LNCaP clone FGC (cell line): ENCODE measurements around the gene RPL29.

Experiments used
- DNase-seq: peaks from one replicate; pipeline ENCODE4 v3.0.0-alpha.2; 2011; ENCODE audit warnings: low read depth
- H3K4me3 ChIP-seq: 2 replicates; pipeline ENCODE4 v1.5.1; 2011; ENCODE audit warnings: mild to moderate bottlenecking, low read depth, low read length, control low read depth
- TF ChIP-seq, protein P1 (sequence below): IDR thresholded peaks from 2 replicates; pipeline ENCODE4 v1.5.1; 2012; ENCODE audit warnings: mild to moderate bottlenecking; ENCODE audit not compliant: control insufficient read depth, insufficient read depth; ENCODE audit errors: extremely low read depth

The RPL29 gene

GRCh38 chr3:51955893-51956770, 39.6 kb downstream of the RPL29 start:
- no peak overlapping the region for H3K4me3 ChIP-seq
- TF ChIP-seq, protein P1, sequence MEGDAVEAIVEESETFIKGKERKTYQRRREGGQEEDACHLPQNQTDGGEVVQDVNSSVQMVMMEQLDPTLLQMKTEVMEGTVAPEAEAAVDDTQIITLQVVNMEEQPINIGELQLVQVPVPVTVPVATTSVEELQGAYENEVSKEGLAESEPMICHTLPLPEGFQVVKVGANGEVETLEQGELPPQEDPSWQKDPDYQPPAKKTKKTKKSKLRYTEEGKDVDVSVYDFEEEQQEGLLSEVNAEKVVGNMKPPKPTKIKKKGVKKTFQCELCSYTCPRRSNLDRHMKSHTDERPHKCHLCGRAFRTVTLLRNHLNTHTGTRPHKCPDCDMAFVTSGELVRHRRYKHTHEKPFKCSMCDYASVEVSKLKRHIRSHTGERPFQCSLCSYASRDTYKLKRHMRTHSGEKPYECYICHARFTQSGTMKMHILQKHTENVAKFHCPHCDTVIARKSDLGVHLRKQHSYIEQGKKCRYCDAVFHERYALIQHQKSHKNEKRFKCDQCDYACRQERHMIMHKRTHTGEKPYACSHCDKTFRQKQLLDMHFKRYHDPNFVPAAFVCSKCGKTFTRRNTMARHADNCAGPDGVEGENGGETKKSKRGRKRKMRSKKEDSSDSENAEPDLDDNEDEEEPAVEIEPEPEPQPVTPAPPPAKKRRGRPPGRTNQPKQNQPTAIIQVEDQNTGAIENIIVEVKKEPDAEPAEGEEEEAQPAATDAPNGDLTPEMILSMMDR = no peak
- no peak for DNase-seq

- TF ChIP-seq, protein P1 = no peak
- H3K4me3 ChIP-seq = no peak within 1 kb of the TSS
- no peak for DNase-seq
Observed at GRCh38 chr3:51955175-51955892, 40.4 kb downstream of the RPL29 start, which contains the start of gene GPR62. TSS of gene GPR62 (plus strand) at chr3:51955381. CDS start at chr3:51955653, 272 bp downstream.

- no peak overlapping the region for H3K4me3 ChIP-seq
- no peak for DNase-seq
- TF ChIP-seq, protein P1 = no peak
Observed at GRCh38 chr3:51954713-51955112, 41.0 kb downstream of the RPL29 start.

DNA sequence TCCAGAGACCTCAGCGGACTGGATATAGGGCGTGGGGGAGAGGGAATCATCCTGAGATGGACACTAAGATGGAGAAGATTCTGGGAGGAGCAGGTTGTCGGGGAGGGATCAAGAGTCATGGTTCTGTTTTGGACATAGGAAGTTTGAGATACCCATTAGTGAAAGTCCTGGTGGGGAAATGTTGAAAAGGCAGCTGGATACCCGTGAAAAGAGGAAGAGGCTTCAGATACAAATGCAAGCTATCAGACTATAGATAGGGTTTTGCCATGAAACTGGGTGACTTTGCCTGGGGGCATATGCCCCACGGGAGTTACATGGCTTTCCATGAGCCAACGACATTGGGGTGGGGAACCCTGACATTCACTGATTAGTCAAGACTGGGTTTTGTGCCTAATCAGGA, 41.6 kb downstream of the RPL29 start:
- TF ChIP-seq, protein P1 = no peak
- no peak for DNase-seq

GRCh38 chr3:51953445-51953844, 42.2 kb downstream of the RPL29 start:
- TF ChIP-seq, protein P1 = no peak
- no peak for DNase-seq
- no peak overlapping the region for H3K4me3 ChIP-seq

More for the DNA sequence above, 41.6 kb downstream of the RPL29 start:
- H3K4me3 ChIP-seq = no peak overlapping the region

GRCh38 chr3:51950899-51951298, 44.8 kb downstream of the RPL29 start:
- DNase-seq = no peak
- TF ChIP-seq, protein P1 = no peak
- H3K4me3 ChIP-seq = no peak overlapping the region
